Stimulated activated CD8-positive, alpha-beta memory T cell treated with anti-CD3 and anti-CD28 coated beads, Interleukin-2, amount 100 ng/mL, for 48 hours (primary cell): ENCODE results near the gene TMPRSS11A.

Experiments used
- DNase-seq, 2 donors: peaks; one replicate each; pipeline ENCODE4 v3.0.0-alpha.2; 2020; ENCODE audit warnings: low read depth in 2 of 2

TMPRSS11A gene, protein sequence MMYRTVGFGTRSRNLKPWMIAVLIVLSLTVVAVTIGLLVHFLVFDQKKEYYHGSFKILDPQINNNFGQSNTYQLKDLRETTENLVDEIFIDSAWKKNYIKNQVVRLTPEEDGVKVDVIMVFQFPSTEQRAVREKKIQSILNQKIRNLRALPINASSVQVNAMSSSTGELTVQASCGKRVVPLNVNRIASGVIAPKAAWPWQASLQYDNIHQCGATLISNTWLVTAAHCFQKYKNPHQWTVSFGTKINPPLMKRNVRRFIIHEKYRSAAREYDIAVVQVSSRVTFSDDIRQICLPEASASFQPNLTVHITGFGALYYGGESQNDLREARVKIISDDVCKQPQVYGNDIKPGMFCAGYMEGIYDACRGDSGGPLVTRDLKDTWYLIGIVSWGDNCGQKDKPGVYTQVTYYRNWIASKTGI

DNA sequence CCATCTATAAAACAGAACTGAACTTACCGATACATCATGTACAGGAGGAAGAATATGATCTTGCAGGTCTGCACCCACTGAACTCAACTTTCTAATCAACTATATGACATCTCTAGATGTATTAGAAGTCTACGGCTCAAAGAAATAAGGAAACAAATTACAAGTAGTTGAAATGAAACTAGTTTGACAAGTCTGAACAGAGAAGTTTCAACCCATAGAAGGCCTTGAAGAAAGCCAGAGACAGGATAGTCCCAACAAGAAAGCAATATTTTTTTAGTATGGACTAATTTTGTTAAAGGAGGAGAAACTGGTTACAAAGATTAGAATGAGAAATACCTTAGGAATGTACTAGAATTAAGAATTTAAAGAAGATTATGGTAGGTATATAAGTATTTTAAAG lies at the start of gene TMPRSS11A:
TMPRSS11A (minus strand) TSS at position 138 of the 400 bp plus-strand sequence; CDS start at position 38, 100 bp downstream.
- no peak for DNase-seq

DNA sequence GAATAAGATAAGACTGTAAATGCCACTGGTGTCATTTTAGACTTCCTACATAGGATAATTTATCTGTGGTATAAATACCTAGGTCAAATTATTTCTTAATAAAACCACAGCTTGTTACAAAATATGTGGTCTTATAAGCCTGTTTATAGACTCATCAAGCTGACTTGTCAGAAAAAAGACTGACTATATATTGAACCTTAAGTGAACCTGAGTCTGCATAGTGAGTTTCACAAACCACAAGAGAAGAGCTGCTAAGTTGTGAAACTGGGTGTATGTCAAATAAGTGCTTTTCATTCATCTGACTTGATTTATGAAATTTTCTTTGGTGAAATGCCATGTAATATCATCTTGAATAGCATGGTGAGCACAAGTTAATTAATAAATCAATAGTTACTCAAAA lies 48.4 kb upstream of the TMPRSS11A start:
- no peak for DNase-seq

DNA sequence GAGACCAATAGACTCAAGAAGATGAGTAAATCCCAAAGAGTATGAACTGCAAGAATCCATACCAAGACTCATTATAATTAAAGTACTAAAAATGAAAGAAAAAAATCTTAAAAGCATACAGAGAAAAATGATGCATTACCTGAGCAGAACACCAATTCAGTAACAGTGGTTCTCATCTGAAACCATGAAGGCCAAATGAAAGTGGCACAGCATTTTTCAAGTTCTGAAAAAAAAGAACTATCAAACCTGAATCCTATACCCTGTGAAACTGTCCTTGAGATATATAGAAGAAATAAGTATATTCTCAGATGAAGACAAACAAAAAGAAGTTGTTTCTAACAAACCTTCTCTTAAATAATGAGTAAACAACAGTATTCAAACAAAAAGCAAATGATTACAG lies 39.6 kb upstream of the TMPRSS11A start:
- no peak for DNase-seq

DNA sequence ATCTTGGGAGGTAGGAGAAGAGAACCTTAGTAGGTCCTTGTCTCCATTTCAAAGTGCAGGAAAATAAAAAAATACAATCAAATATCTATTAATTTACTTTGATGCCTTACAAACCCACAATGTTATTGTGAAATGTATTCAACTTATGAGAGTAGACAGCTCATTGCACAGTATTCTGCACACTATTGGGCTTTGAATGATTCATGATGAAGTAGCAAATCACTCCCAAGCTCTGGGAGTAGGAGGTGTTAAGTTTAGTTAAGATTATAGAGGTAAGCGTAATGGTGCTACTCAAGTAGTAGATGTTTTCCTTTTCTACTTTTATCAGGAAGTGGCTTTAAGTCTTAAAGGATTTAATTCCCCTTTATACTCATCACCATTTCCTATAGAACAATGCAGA lies 32.8 kb upstream of the TMPRSS11A start:
- DNase-seq: no peak

DNA sequence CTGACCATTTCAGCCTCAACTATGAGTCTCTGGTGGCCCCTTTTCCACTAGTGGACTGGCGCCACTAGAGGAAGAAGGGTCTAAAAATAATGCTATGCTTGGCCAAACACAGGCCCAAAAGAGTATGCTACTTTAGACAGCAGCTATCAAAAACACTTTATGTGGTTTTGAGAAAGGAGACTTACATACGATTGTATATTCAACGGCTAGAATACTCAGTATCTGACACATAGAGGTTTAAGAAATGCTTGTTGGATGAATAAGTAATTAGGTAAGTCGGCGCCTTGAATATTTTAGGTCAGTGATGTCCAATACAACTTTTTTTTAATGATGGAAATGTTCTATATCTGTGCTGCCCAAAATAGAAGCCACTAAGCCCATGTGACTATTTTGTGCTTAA lies 25.7 kb upstream of the TMPRSS11A start:
- DNase-seq: no peak

DNA sequence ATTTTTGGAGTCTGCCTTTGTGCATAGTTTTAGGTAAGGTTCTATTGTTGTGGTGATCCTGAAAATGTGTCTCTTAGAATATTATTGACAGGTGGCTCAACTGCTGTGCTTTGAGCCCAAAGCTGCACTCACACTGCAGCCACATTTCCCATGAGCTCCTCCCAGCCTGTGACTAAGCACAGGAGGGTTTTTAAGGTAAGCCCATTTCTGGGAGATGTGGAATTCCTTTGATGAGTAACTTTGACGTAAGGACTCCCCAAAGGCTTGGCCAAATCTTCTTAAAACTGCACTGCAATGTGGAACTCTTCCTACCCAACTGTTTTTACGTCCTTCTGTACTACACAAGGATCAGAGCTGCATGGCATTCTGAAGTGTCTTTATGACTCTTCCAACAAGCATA lies 20.0 kb upstream of the TMPRSS11A start:
- no peak for DNase-seq

DNA sequence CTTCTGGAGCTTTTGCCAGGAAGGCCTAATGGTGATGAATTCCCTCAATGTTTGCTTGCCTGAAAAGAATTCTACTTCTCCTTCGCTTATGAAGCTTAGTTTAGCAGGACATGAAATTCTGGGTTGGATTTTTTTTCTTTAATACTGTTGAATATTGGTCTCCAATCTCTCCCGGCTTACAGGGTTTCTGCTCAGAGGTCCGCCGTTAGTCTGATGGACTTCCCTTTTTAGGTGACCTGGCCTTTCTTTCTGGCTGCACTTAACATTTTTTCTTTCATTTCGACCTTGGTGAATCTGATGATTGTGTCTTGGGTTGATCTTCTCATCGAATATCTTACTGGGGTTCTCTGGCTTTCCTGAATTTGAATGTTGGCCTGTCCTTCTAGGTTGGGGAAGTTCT lies 17.2 kb upstream of the TMPRSS11A start:
- no peak for DNase-seq

DNA sequence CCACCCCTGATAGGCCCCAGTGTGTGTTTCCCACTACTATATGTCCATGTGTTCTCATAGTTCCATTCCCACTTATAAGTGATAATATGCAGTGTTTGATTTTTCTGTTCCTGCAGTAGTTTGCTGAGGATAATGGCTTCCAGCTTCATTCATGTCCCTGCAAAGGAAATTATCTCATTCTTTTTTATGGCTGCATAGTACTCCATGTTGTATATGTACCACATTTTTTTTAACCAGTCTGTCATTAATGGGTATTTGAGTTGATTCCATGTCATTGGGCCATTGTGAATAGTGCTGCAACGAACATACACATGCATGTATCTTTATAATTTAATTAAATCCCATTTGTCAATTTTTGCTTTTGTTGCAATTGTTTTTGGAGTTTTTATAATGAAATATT lies 10.3 kb upstream of the TMPRSS11A start:
- DNase-seq: no peak

DNA sequence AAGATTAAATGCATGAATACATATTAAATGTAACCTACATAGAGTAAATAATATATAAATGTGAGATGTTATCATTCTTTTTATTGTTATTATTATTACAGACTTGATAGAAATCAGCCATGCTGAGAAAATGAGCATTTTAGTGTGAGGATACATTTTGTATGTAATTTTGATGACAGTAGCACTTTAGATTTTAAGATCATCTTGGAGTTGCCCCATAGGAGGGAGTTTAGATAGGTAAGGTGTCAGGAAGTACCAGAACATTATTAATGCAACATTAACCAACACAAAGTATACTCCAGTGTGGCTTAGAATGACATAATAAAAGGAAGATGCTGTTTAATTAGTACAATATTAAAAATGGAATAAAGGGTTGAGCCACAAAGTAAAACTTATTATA lies 8.4 kb downstream of the TMPRSS11A start:
- DNase-seq: no peak

DNA sequence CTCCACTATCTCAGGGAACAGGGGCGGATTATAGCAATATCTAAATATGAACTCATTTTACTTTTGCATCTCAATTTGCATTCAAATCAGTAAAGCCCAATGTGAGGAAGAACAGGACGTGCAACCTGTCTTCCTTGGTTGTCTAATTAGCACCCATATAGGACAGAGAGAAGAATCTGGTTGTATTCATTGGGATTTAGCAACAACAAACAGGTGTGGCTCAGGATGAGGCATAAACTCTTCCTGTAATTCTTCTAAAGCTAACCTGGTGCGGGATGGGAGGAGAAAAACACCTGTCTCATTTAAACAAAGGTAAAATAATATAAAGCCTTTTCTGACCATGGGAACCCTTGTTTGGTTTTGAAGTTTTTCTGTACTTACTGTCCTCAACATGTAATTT lies 22.2 kb downstream of the TMPRSS11A start:
- DNase-seq: no peak

DNA sequence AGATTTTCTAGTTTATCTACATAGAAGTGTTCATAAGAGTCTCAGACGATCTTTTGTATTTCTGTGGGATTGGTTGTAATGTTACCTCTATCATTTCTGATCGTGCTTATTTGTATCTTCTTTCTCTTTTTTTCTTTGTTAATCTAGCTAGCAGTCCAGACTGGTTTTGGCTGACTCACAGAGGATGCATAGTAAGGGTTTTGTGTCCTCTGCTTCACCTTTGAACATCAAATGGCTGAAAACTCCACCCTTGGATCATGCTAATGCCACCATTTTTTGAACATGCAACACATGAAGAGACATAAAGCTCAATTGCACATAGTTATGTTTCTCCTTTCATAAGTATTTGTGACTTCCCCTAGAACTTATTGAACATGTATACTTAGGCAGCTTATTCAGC lies 22.8 kb downstream of the TMPRSS11A start:
- DNase-seq: no peak

DNA sequence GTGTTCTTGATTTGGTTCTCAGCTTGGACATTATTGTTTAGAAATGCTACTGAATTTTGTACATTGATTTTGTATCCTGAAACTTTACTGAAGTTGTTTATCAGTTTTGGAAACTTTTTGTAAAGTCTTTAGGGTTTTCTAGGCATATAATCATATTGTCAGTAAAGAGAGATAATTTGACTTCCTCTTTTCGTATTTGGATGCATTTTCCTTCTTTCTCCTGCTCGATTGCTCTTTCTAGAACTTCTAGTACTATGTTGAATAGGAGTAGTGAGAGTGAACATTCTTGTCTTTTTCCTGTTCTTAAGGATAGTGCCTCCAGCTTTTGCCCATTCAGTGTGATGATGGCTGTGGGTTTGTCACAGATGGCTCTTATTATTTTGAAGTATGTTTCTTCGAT lies 24.1 kb downstream of the TMPRSS11A start:
- no peak for DNase-seq

DNA sequence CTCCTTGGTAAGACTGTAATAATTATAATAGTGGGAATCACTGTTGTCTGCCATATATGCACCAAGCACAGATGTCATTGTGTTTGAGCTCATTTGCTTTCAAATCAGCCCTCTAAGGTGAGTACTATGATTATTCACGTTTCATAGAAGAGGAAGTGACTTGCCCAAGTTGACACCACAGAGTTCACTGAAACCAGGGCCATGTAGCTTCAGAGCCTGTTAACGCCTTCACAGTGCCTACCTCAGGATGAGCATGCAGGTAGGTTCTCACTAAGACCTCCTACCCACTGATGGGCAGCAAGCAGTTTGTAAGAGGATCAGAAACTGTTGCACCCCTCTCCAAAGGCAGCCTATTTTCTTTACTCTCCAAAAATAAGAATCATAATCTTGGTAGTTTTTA lies 27.4 kb downstream of the TMPRSS11A start:
- no peak for DNase-seq

DNA sequence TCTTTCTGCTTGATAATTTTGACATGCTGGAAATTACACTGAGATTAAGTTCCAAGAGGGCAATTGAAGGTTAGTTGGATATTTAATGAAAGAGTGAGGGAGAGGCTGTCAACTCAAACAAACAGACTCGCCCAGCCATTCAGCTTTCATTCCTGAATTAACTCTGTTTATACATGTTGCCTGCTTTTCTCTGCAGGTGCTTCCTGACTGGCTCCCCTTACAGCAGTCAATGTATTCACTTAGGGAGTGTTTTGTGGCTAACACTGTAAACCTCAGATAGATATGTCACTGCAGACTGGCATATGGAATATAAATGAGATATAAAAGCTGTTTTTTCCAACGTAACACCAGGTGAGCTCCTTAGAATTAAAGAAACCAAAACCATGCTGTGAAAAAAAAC lies 28.7 kb downstream of the TMPRSS11A start:
- no peak for DNase-seq

DNA sequence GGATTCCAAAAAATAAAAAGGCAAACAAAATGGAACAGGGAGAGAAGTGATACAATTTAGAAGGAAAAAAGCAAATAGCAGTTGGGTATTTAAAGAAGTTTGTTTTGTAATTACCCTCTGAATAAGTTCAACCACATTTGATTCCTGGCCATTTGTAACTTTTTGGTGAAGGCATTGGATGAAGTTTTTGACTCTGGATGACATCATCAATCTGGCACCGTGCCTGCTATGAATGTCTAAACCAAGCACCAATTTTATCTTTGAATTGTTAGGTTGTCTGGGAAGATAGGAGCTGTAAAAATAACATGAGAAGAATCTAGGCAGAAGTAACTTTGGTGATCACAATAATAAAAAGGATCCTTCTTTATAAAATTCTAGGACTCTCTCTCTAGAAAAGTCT lies 29.5 kb downstream of the TMPRSS11A start:
- DNase-seq: no peak

DNA sequence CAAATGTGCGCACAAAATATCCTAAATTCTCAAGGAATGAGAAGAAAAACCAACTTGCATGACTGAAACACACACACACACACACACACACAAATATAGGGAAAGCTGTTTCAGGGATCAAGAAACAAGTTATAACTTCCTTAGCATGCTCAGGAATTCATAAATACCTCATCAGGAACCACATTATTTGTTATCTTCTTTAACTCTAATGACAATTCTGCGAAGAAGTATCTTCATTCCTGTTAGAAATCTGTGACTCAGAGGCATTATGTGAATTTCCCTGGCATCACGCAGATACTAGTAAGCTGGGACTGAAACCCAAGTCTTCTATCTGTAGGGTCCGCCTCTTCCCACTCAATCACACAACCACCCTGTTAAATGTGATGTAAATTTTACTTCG lies 30.3 kb downstream of the TMPRSS11A start:
- no peak for DNase-seq

DNA sequence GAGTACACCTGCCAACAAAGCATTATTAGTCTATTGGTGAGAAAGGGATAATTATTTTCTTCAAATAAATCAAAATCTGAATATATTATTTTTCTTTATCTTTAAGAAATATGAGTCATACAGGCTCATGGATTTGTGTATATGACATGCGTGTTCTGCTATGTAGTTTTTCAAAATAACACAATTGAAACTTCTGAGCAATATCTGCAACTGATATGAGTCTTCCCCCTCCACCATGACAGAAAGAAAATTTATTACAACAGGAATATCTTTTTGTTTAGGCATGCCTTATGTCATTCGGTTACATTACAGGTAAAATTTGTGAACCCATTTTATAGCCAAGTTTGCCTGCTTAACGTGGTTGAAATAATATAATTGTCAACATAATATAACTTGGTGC lies 32.0 kb downstream of the TMPRSS11A start:
- DNase-seq: no peak

DNA sequence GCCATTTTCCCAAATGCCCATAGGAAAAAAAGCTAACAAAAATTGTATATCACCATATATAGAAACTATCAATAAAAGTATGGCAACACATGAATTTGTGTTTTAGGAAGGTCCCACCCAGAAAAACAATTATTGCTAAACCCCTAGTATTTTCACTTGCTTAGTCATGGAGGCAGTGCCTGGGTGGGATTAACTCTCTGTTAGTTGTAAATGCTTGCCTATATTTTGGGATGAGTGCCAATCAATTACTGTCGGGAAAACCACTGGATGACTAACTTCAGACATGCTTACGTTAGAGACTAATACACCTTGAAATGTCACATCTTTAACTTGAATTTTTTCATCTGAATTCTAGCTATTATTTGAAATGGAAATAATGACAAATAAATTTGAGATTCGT lies 33.9 kb downstream of the TMPRSS11A start:
- DNase-seq: no peak

DNA sequence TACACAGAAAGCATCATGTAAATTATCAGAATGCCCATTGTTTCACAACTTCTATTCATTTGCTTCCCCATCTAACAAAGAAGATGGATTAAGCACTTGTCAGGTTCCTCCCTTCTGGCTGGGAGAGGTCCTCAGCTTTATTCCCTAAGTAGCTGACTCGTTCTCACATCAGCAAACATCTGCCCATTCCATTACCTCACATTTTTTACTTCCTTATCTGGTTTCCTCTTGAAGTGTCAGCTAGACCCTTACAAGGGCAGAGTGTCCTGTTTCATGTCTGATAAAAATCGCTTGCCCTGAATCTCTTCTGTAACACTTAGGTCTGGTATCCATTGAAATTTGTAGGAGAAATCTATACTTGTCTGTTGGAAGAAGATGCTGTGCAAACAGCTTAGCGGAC lies 34.7 kb downstream of the TMPRSS11A start:
- DNase-seq: no peak

DNA sequence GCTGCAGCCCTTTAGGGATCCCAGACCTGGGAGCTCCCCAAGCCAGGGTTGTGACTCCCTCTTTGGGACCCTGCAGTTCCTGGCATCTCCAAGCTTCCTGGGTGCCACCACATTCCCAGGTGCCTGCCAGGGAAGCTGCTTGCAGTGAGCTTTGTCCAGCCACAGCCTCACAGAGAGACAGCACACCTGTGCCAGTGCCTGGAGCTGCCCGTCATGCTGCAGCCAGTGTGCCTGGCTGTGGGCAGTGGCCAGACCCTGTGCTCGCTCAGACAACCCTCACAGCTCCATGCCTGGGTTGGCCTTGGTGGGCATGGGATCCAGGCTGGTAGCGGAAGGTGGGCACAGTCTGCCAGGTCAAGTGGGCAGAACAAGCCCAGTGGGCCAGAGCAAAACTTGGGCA lies 36.0 kb downstream of the TMPRSS11A start:
- DNase-seq: no peak

DNA sequence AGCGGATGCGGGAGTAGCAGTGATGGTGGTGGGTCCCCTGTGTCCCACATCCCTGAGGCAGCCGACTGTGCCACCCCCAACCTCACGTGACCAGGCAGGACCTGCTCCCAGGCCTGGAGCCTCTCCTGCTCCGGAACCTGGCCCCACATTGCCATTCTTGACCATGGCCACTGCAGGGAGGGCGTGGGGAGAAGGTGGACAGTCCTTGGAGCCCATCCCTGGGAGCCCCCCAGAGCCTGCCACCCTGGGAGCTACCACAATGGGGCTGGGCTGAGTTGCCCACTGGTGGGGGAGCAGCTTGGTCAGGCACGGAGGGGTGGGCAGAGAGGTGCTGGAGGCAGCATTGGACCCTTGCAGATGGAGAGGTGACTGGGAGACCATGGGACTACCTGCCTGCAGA lies 36.8 kb downstream of the TMPRSS11A start:
- DNase-seq: no peak

DNA sequence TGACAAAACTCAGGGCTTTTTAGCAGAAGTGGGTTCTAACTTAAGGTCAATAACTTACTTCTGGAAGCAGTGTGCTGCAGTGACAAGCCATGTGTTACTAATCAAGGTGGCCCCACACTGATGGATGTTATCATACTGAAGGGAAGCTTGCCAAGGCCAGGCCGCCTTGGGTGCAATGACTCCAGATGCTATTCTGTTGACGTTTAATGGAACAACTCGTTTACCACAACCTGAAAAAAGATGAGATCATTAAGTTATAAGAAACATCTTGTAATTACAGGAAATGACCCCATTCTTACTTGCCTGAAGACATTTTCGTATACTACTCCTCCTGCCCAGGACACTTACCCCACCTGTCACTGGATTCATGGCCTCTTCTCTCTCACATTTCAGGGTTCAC lies 40.6 kb downstream of the TMPRSS11A start:
- DNase-seq: no peak

DNA sequence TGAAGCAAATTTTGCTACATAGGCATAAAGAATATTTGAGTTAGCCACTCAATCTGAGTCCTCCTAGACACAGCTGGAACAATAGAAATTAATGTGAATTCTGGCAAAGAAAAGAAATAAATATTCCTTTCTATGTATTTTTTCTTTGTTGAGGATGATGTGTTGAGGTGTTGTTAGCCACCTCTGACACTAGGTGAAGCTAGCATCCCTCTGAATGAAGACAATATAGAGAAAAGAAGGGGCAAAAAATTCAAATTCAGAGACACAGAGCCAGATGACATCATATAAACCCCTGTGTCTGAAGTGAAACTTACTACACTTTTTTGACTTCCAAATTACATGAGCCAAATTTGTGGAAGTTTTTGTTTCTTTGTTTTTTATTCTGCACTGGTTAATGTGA lies 44.9 kb downstream of the TMPRSS11A start:
- DNase-seq: no peak

DNA sequence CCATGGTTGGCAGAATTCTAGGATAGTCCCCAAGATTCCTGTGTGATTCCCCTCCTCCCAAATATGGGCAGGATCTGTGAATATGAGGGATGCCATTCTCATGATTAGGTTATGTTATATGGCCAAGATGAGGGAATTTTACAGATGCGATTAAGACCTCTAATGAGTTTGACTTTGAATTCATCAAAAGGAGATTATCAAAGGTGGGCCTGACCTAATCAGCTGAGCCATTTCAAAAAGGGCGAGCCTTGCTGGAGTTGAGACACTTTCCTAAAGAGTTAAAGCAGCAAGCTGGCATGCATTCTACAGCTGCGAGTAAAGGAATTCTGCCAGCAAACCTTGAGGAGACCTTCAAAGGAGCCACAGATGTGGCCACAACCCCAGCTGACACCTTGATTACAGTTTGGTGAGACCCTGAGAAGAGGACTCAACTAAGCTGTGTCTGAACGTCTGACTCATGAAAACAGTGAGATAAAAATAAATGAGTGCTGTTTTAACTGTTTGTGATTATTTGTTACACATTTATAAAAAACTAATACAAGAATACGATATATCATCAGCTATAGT lies 47.8 kb downstream of the TMPRSS11A start:
- no peak for DNase-seq
